ENCODE measurements around the gene NMNAT2. TPM values are rescaled to one million over a fixed set of nuclear protein-coding genes. Genes with fewer than 3 reads are reported as not detected.
"Not testable (repeated sequence)": the region's sequence is repeated elsewhere in the genome, so short reads cannot be mapped to it uniquely, and the experiment has no call there.

The NMNAT2 gene
- total RNA-seq (2014; rRNA removed): 1.3 and 2.4 TPM in 2 replicates
- 3.3 TPM for polyA plus RNA-seq (2012)

GRCh38 chr1:183417772-183418491, at the start of gene NMNAT2:
Gene NMNAT2 (minus strand): TSS chr1:183418380. CDS start chr1:183418267, 113 bp downstream.
- peak; percentile 18 for DNase-seq (ENCODE audit: low read depth)

GRCh38 chr1:183467687-183468086, 49.5 kb upstream of the NMNAT2 start:
- no peak for DNase-seq (ENCODE audit: low read depth)

- no peak for DNase-seq (ENCODE audit: low read depth)
These were observed 48.6 kb upstream of the NMNAT2 start for GRCh38 chr1:183466781-183467180.

GRCh38 chr1:183463566-183463965, 45.4 kb upstream of the NMNAT2 start:
- no peak for DNase-seq (ENCODE audit: low read depth)

GRCh38 chr1:183461350-183461749, 43.2 kb upstream of the NMNAT2 start:
- peak; percentile 33 for DNase-seq (ENCODE audit: low read depth)

- DNase-seq (ENCODE audit: low read depth): no peak
These were observed 42.4 kb upstream of the NMNAT2 start for GRCh38 chr1:183460596-183460995.

GRCh38 chr1:183457449-183457848, 39.3 kb upstream of the NMNAT2 start:
- DNase-seq (ENCODE audit: low read depth): no peak

GRCh38 chr1:183456826-183457225, 38.6 kb upstream of the NMNAT2 start:
- no peak for DNase-seq (ENCODE audit: low read depth)

GRCh38 chr1:183454377-183454776, 36.2 kb upstream of the NMNAT2 start:
- no peak for DNase-seq (ENCODE audit: low read depth)

- no peak for DNase-seq (ENCODE audit: low read depth)
These were observed 31.9 kb upstream of the NMNAT2 start for GRCh38 chr1:183450093-183450492.

GRCh38 chr1:183449223-183449770, 31.1 kb upstream of the NMNAT2 start:
- DNase-seq (ENCODE audit: low read depth): no peak

GRCh38 chr1:183444243-183444642, 26.1 kb upstream of the NMNAT2 start:
- peak; percentile 73 for DNase-seq (ENCODE audit: low read depth)

- DNase-seq (ENCODE audit: low read depth): no peak
These were observed 25.3 kb upstream of the NMNAT2 start for GRCh38 chr1:183443466-183443865.

- DNase-seq (ENCODE audit: low read depth): peak; percentile 67
These were observed 24.8 kb upstream of the NMNAT2 start for GRCh38 chr1:183443011-183443410.

GRCh38 chr1:183438060-183438459, 19.9 kb upstream of the NMNAT2 start:
- no peak for DNase-seq (ENCODE audit: low read depth)

GRCh38 chr1:183435497-183435896, 17.3 kb upstream of the NMNAT2 start:
- DNase-seq (ENCODE audit: low read depth): no peak

GRCh38 chr1:183433703-183434102, 15.5 kb upstream of the NMNAT2 start:
- no peak for DNase-seq (ENCODE audit: low read depth)

- DNase-seq (ENCODE audit: low read depth): peak; percentile 35
These were observed 14.3 kb upstream of the NMNAT2 start for GRCh38 chr1:183432548-183432875.

GRCh38 chr1:183431840-183432547, 13.8 kb upstream of the NMNAT2 start:
- no peak for DNase-seq (ENCODE audit: low read depth)

- DNase-seq (ENCODE audit: low read depth): not testable (repeated sequence)
These were observed 9.4 kb upstream of the NMNAT2 start for GRCh38 chr1:183427591-183427990.

GRCh38 chr1:183424691-183425090, 6.5 kb upstream of the NMNAT2 start:
- no peak for DNase-seq (ENCODE audit: low read depth)

- DNase-seq (ENCODE audit: low read depth): no peak
These were observed 5.4 kb upstream of the NMNAT2 start for GRCh38 chr1:183423541-183423940.

- no peak for DNase-seq (ENCODE audit: low read depth)
These were observed 1.2 kb upstream of the NMNAT2 start for GRCh38 chr1:183419399-183419798.

Data from LHCN-M2 (cell line).